ENCODE results near the gene NUDT8.
A peak's percentile ranks its signal among the peaks of the same experiment; 100 is the strongest.
"Not testable (repeated sequence)": the region's sequence is repeated elsewhere in the genome, so short reads cannot be mapped to it uniquely, and the experiment has no call there.

NUDT8 gene

GRCh38 chr11:67641338-67642172 is 11.8 kb upstream of the NUDT8 start:
- DNase-seq: no peak

DNA sequence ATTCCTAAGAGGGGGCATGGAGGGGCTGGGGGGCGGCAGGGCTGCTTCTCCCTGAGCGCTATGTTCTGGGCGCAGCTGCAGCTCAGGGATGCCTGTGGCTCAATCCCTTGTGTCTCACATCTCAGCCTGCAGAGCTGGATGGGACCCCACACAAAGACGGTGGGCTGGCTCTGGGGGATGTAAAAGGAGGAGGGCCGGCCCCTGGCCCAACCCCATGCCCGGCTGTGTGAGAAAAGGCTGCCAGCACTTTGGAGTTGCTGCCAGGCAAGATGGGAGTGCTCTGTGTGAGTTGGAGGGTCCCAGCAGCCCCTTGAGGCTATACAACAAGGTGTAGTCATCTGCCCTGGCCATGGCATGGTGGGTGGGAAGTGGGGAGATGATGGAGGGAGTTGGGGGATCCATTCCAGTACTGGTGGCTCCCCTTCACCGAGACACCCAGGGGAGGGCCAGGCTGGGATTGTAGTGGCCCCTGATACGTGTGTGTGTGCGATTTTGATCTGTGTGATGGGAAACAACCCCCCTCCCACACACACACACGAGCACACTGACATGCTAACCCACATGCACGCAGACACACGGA is 11.1 kb upstream of the NUDT8 start:
- DNase-seq: no peak

DNA sequence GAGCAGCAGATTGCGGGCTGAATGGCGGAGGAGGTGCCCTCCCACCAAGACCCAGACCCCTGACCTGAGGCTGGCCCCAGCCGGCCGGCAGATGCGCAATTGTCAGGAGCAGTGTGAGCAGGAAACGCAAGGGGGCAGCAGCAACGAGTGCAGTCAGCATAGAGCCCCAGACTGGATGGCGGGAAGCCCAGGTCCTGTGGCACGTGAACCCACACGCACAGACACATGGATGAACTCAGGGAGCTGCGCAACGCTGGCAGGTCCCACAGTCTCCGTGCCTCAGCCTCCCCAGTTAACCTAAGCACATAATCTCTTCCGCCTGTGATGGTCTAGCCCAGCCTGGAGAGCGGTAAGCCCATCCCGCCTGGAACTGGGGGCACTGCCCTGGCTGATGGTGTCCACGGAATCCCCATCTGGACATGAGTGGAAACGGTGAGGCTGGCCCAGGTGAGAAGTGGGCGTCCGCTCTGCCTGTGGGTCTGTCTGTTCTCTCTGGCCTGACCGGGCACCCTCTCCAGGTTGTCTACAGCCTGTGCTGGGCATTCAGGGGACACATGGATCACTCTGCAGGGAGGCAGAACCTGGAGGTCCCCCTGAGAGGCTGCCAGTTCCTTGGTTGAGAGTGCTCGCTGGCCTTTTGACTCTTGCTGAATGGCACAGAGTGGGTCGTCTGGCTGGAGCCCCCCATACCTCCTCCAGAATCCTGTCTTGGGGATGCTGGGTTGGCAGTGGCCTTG is 10.5 kb upstream of the NUDT8 start:
- DNase-seq: peak; percentile 27

DNA sequence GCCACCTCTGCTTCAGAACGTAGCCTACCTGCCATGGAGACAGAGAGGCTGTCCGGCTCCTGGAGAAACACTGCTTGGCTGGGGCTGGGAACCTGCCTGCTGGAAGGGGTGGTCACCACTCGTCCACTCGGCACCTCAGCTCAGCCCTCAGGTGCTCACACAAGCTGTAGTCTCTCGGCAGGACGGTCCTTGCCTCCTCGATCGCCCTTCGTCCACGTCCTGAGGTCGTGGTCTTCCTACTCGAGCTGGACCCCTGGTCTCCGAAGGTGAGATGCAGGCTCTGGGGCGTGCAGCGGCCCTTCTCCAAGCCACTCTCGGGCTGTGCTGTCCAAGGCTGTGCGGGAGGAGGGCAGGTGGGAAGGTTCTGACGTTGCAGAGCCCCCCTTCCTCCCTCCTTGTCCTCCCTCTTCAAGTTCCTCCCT is 9.7 kb upstream of the NUDT8 start, which contains the start of gene TBX10:
TBX10 (minus strand) TSS at position 326 of the 422 bp plus-strand sequence; CDS start at position 35, 291 bp downstream.
- no peak for DNase-seq

- no peak for DNase-seq
These were observed 9.0 kb upstream of the NUDT8 start for GRCh38 chr11:67638535-67639437.

- not testable (repeated sequence) for DNase-seq
These were observed 7.7 kb upstream of the NUDT8 start for GRCh38 chr11:67637441-67637840.

- no peak for DNase-seq
These were observed 7.2 kb upstream of the NUDT8 start for GRCh38 chr11:67636962-67637361.

DNA sequence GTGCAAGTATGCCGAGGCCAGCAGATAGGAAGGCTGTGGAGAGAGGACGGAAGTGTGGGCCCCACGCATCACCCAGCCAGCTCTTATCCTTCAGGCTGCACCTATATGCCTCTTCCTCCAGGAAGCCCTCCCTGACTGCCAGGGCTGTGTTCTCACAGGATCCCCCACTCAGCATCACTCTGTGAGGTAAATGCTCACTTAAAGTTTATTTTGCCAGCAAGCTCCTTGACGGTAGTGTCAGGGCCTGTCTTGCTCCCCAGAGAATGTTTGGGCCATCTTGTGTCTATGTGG is 5.4 kb upstream of the NUDT8 start:
- no peak for DNase-seq

GRCh38 chr11:67634366-67635230 is 4.9 kb upstream of the NUDT8 start:
- no peak for DNase-seq

GRCh38 chr11:67633758-67634365 is 4.1 kb upstream of the NUDT8 start:
- DNase-seq: no peak

GRCh38 chr11:67632982-67633755 is 3.4 kb upstream of the NUDT8 start:
- no peak for DNase-seq

- DNase-seq: no peak
These were observed 2.6 kb upstream of the NUDT8 start for GRCh38 chr11:67632175-67632981.

GRCh38 chr11:67631853-67632174 is 2.1 kb upstream of the NUDT8 start:
- DNase-seq: no peak

- no peak for DNase-seq
These were observed 1.7 kb upstream of the NUDT8 start for GRCh38 chr11:67631411-67631810.

- no peak for DNase-seq
These were observed 1.2 kb upstream of the NUDT8 start for GRCh38 chr11:67630943-67631331.

DNA sequence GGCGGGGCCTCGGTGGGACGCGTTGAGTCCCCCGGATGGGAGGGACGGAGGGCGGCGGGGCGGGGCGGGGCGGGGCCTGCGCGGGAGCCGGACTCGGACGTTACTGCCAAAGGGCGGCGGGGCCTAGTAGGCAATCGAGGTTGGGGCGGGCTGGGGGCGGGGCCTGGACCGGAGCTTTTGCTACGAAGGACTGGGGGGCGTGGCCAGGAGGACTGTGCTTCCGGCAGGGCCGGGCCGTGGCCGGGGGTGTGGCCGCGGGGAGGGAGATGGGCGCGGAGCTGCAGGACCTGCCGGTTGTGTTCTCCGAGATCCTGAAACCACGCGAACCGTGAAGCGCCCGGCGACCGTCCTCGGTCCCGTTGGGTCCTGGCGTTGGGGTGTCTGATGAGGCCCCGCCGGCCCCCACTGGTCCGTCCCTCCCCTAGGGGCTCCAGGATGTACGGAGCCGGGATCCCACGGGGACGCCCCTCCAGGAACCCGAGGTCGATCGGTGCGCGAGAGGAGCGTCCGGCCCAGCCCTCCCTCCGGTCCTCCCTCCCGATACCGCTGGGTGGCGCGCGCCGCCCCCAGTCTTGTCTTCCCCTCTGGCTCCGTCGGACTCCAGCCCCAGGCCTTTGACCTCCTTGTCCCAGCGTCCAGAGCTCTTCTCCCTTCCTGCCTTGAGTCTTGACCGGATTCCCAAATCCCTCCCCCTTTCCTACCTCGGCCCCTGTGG is 648 bp upstream of the NUDT8 start:
- DNase-seq: peak; percentile 95

DNA sequence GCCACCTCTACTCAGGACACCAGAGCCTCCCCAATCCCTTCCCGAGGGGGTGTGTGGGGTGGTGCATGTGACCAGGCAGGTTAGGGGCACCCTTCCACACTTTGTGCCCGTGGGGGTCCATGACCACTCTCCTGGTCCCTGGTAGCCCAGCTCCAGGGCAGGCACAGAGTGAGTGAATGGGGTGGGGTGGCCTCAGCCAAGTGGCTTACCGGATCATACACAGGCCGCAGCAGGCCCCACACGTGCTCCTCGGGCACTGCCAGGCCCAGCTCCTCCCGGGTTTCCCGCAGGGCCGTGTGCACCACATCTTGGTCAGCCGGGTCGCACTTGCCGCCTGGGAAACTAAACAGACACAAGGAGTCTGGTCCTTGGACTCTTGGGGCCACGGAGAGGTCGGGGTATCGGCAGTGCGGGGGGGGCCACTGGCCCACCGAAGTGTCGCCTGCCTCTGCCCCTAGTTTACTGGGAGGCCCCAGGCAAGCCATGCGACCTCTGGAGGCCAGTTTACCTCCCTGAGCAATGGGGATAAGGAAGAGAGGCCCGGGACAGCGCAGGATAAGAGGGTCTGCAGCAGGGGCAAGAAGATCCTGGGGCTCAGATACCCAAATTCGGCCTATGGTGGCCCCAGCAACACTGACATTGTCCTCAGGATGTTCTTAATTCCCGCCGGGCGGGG is 889 bp downstream of the NUDT8 start:
- DNase-seq: no peak

GRCh38 chr11:67627812-67628624 is 1.7 kb downstream of the NUDT8 start:
- no peak for DNase-seq
